GOT3 (cell line): ENCODE data around the gene MGAT4C.

Source experiments
- DNase-seq: peaks from one replicate; lab custom pipeline; 2025; ENCODE audit warnings: mixed read lengths; lab: John Stamatoyannopoulos, UW

MGAT4C gene

GRCh38 chr12:85975716-85976115 is 280.5 kb downstream of the MGAT4C start:
- no peak for DNase-seq

- DNase-seq, result no peak
These were observed 284.4 kb downstream of the MGAT4C start for GRCh38 chr12:85971800-85972199.

GRCh38 chr12:85968606-85969005 is 287.6 kb downstream of the MGAT4C start:
- no peak for DNase-seq

GRCh38 chr12:85963326-85963725 is 292.9 kb downstream of the MGAT4C start:
- no peak for DNase-seq

- no peak for DNase-seq
These were observed 300.1 kb downstream of the MGAT4C start for GRCh38 chr12:85956081-85956480.

GRCh38 chr12:85955127-85955526 is 301.1 kb downstream of the MGAT4C start:
- no peak for DNase-seq

- no peak for DNase-seq
These were observed 304.4 kb downstream of the MGAT4C start for GRCh38 chr12:85951823-85952222.

GRCh38 chr12:85949253-85949652 is 306.9 kb downstream of the MGAT4C start:
- DNase-seq, result no peak

- no peak for DNase-seq
These were observed 307.9 kb downstream of the MGAT4C start for GRCh38 chr12:85948340-85948739.

- no peak for DNase-seq
These were observed 308.9 kb downstream of the MGAT4C start for GRCh38 chr12:85947286-85947685.

GRCh38 chr12:85946375-85946774 is 309.8 kb downstream of the MGAT4C start:
- no peak for DNase-seq

GRCh38 chr12:85927166-85927565 is 329.0 kb downstream of the MGAT4C start:
- no peak for DNase-seq

- no peak for DNase-seq
These were observed 332.3 kb downstream of the MGAT4C start for GRCh38 chr12:85923767-85924331.

GRCh38 chr12:85920324-85920947 is 335.8 kb downstream of the MGAT4C start:
- DNase-seq, result no peak
